DMS153 treated with DMSO at 0.1 percent for 48 hours (cell line): ENCODE measurements around the gene SPRN.
"Not testable (repeated sequence)": the region's sequence is repeated elsewhere in the genome, so short reads cannot be mapped to it uniquely, and the experiment has no call there.

Experiments used
- DNase-seq: peaks from one replicate; lab custom pipeline; 2025; ENCODE audit not compliant: unreplicated experiment; lab: John Stamatoyannopoulos, UW

The SPRN gene

GRCh38 chr10:133424601-133425000, at the start of gene SPRN:
SPRN (minus strand) TSS chr10:133424625; CDS start chr10:133423681, 944 bp downstream.
- not testable (repeated sequence) for DNase-seq

- DNase-seq, result no peak
Observed at GRCh38 chr10:133474027-133474426, 49.6 kb upstream of the SPRN start.

DNA sequence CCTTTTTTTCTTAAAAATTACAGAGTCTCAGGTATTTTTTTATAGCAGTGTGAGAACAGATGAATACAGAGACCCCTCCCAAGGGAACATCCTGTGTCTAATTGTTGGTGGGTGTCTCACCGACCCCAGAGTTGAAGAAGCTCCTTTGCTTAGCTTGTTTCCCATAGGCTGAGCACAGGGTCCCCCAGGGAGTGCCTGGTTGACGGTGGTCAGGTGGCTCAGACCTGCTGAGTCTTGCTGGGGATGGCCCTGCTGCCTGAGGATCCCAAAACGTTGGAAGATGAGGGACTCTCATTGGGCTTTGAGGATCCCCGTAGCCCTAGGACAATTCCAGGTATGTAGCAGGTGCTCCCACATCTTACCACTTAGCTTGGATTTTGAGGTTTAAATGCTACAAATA, 48.8 kb upstream of the SPRN start:
- DNase-seq, result no peak

DNA sequence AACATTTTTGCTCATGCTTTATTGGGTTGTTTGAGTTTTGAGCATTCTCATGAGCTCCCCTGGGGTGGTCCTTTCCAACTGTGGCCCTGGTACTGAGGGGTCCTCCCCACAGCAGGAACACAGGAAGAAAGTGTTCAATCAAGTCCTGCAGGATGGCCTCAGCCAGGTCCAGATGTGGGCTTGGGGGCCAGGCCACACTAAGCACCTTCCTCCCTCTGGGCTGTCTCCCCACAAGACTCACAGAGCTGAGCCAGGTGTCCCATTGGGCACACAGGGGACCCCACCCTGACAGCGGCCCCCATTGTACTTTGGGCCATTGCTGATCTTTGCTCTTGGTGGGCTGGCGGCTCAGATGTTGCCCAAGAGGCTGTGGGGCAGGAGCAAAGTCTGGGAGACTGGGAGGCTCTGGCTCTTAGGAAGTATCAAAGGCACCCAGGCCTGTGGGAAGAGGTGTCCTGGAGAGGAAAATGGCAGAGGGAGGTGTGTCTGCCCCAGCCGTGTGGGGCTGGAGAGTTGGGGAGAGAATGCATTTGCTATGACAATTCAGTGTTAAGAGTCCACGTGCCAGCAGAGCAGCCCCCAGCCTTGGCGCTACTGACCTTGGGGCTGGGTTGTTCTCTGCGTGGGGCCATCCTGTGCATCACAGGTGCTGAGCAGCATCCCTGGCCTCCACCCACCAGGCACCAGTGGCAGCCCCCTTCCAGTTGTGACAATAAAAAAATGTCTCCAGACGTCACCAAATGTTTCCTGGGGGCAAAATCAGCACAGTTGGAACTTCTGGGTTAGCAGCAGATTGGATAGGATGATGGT, 47.1 kb upstream of the SPRN start:
- no peak for DNase-seq

- not testable (repeated sequence) for DNase-seq
Observed at GRCh38 chr10:133469205-133469604, 44.8 kb upstream of the SPRN start.

- no peak for DNase-seq
Observed at GRCh38 chr10:133467286-133467911, 43.0 kb upstream of the SPRN start.

DNA sequence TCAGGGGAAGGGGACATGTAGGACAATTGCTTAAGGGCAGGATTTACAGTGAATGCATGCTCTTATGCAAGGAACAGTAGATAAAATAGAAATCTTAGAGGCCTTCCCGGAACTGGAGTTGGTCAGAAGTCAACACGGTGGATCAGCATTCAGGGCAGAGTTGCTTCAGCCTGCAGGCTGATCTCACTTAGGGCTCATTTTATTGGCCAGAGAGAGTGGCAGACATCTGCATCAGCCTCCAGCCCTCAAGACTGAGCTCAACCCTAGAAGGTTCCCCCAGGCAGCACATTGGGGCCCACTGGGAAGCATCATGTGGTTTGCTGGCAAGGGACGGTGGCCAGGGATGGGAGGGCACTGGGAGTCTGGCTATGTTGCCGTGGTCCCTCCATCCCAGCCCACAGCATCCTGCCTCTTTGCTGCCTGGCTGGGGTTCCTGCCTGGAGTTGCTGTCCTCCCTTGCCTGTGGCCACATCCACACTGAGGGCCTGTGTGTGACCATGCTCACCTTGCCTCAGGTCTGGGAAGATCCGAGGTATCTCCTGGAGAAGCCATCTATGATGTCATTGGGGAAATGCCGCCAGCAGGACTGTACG, 42.4 kb upstream of the SPRN start:
- no peak for DNase-seq

GRCh38 chr10:133465950-133466474, 41.6 kb upstream of the SPRN start:
- DNase-seq, result no peak

DNA sequence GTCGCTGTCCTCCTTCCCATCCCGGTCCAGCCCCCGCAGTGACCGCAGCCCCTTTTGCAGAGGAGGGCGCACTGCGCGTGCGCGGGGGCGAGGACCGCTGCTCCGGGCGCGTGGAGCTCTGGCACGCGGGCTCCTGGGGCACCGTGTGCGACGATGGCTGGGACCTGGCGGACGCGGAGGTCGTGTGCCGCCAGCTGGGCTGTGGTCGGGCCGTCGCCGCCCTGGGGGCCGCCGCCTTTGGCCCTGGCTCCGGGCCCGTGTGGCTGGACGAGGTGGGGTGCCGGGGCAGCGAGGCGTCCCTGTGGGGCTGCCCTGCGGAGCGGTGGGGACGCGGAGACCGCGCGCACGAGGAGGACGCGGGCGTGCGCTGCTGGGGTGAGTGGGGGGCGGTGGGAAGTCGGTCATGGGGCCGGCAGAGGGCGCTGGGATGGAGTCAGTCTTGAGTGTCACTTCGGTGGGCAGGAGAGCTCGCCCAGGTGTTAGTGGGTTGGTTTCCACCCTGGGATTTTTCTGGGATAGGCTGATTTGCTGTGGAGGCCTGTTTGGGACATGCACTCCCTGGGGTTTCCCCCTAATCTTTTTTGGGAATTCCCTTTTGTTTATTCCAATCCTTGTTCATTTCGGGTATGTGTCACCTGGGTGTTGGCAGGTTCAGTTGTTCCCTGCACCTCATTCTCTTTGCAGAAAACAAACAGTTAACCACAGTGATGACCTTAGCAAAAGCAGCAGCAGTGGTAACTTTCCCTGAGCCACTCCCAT, 40.9 kb upstream of the SPRN start:
- DNase-seq, result no peak

GRCh38 chr10:133464582-133465031, 40.2 kb upstream of the SPRN start:
- no peak for DNase-seq

- no peak for DNase-seq
Observed at GRCh38 chr10:133462512-133463305, 38.3 kb upstream of the SPRN start.

DNA sequence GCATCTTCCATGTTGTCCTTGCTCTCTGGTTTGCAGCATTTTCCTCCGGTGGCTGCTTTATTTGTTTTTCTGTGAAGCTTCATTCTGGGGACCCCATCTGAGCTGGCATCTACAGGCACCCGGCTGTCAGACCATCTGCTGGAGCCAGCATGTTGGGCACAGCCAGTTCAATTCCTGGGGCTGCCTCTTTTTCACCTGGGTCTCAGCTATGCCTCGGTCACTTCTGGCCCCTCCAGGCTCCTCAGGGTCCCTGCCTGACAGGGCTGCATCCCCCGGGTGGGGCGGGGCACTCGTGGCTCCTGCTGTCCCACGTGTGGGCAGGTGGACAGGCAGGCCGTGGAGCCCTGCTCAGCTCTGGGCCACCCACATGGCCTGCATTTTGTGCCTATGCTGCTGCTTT, 37.4 kb upstream of the SPRN start:
- no peak for DNase-seq

DNA sequence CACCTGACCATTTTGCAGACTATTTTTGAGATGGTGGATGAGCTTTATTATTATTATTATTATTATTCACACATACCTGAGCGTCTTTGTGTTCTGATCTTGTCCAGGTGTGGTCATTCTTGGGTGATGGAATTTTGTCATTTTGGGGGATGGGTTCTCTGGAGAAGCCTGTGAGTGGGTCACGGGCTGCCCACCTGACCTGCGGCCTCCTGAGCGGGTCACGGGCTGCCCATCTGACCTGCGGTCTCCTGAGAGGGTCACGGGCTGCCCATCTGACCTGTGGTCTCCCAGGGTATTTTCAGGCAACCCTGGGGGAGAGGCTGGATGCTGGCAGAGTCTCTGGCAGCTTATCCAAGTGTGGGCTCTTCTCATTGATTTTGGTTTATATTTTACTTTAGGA, 36.6 kb upstream of the SPRN start:
- no peak for DNase-seq

- DNase-seq, result no peak
Observed at GRCh38 chr10:133460208-133460769, 35.9 kb upstream of the SPRN start.

- no peak for DNase-seq
Observed at GRCh38 chr10:133459454-133460207, 35.2 kb upstream of the SPRN start.

DNA sequence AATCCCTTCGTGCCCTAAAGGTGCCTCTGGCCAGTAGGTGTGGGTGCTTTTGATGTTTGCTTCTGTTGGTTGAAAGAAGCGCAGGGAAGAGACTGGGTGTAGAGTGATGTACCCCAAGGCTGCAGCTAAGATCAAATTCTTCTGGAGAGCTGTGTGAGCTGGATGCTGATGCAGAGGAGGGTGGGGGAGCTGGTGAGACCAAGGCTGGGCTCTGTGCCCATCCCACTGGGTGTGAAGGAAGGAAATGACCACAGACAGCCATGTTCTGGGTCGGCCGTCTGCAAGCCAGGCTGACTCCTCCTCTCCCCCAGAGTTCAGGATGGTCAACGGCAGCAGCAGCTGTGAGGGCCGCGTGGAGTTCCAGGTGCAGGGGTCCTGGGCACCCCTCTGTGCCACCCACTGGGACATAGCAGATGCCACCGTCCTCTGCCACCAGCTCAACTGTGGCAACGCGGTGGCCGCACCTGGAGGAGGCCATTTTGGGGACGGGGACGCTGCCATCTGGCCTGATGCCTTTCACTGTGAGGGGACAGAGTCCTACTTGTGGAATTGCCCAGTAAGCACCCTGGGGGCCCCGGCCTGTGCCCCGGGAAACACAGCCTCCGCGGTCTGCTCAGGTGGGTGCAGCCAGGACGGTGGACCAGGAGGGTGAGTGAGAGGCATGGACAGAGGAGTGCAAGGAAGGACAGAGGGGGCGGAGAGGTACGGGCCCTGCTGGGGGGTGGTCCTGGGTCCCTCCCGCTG, 34.5 kb upstream of the SPRN start:
- DNase-seq, result no peak

- DNase-seq, result no peak
Observed at GRCh38 chr10:133458021-133458709, 33.7 kb upstream of the SPRN start.
